Measurements from ENCODE around the gene TM2D3. TPM values are rescaled to one million over a fixed set of nuclear protein-coding genes. Genes with fewer than 3 reads are reported as not detected.

TM2D3 gene
- total and polyA plus RNA-seq, 8 donors, result 20.4 to 128 (median 46.2) TPM

GRCh38 chr15:101623367-101624304, 28.5 kb downstream of the TM2D3 start:
- no peak for TF ChIP-seq POLR2AphosphoS5 (IDR thresholded peaks at IDR 0.05)
- TF ChIP-seq EP300 (IDR thresholded peaks at IDR 0.05), result no peak
- no peak for TF ChIP-seq POLR2A (IDR thresholded peaks at IDR 0.05)
- no peak for TF ChIP-seq CTCF (IDR thresholded peaks at IDR 0.05)
- Histone ChIP-seq H3K9me3 (no peaks in the 10 kb centered on the region), H3K4me3 (no peak overlapping the region), H3K27ac (no peak overlapping the region), H3K27me3 (no peaks in the 10 kb centered on the region), H3K36me3 (peaks cover 0 to 38% (median 15%) of the 10 kb centered on the region in 4 donors), H3K4me1 (no peaks in the 10 kb centered on the region)
- no peak for DNase-seq
- 94 to 99% (median 96%) methylated on average over 6 of the region's 6 CpGs for WGBS, 5 donors
- intact Hi-C loops (cut with DNase I; ENCODE audit: low total_unique reads), result no loop called here

- 72 to 98% (median 87%) methylated on average over 3 of the region's 3 CpGs for WGBS, 5 donors
- intact Hi-C loops (cut with DNase I; ENCODE audit: low total_unique reads), result no loop called here
Observed at GRCh38 chr15:101621961-101622360, 30.2 kb downstream of the TM2D3 start.

GRCh38 chr15:101620671-101621070, 31.5 kb downstream of the TM2D3 start:
- Histone ChIP-seq H3K27ac (no peak overlapping the region), H3K4me1 (peaks cover 9 to 14% (median 11%) of the 10 kb centered on the region in 4 donors), H3K9me3 (no peaks in the 10 kb centered on the region), H3K36me3 (peaks cover 0 to 38% (median 13%) of the 10 kb centered on the region in 4 donors), H3K27me3 (no peaks in the 10 kb centered on the region), H3K4me3 (no peak overlapping the region)
- TF ChIP-seq EP300 (IDR thresholded peaks at IDR 0.05) (no peak), POLR2A (IDR thresholded peaks at IDR 0.05) (no peak), CTCF (IDR thresholded peaks at IDR 0.05) (no peak), POLR2AphosphoS5 (IDR thresholded peaks at IDR 0.05) (no peak)
- no peak for DNase-seq
- intact Hi-C loops (cut with DNase I; ENCODE audit: low total_unique reads), result no loop called here
- 86 to 92% (median 89%) methylated on average over 10 of the region's 10 CpGs for WGBS, 5 donors

More at GRCh38 chr15:101621961-101622360, 30.2 kb downstream of the TM2D3 start:
- H3K36me3 ChIP-seq, result peaks cover 0 to 38% (median 15%) of the 10 kb centered on the region in 4 donors
- no peaks in the 10 kb centered on the region for H3K9me3 ChIP-seq
- H3K27me3 ChIP-seq, result no peaks in the 10 kb centered on the region
- no peak overlapping the region for H3K27ac ChIP-seq
- TF ChIP-seq POLR2A (IDR thresholded peaks at IDR 0.05) (no peak), EP300 (IDR thresholded peaks at IDR 0.05) (no peak), POLR2AphosphoS5 (IDR thresholded peaks at IDR 0.05) (no peak), CTCF (IDR thresholded peaks at IDR 0.05) (no peak)
- no peak overlapping the region for H3K4me3 ChIP-seq
- H3K4me1 ChIP-seq, result peaks cover 0 to under 1% (median 0%) of the 10 kb centered on the region in 4 donors
- DNase-seq, result no peak

DNA sequence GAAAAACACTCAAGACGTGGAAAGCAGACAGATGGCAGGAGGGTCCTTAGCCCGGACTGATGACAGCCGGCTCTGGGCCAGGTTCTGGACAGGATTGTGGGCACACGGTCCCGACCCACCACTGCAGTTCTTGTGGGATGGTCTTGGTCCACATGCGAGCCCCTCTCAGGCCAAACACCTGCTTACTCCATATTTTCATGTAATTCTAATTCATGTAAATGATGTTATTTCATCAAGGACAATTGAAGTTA, 32.6 kb downstream of the TM2D3 start:
- TF ChIP-seq POLR2A (IDR thresholded peaks at IDR 0.05) (no peak), CTCF (IDR thresholded peaks at IDR 0.05) (no peak), EP300 (IDR thresholded peaks at IDR 0.05) (no peak), POLR2AphosphoS5 (IDR thresholded peaks at IDR 0.05) (no peak)

More for the DNA sequence above, 32.6 kb downstream of the TM2D3 start:
- Histone ChIP-seq H3K27me3 (no peaks in the 10 kb centered on the region), H3K9me3 (no peaks in the 10 kb centered on the region), H3K27ac (no peak overlapping the region), H3K4me1 (peaks cover 11 to 21% (median 16%) of the 10 kb centered on the region in 4 donors), H3K36me3 (peaks cover 0 to 34% (median 11%) of the 10 kb centered on the region in 4 donors), H3K4me3 (no peak overlapping the region)
- intact Hi-C loops (cut with DNase I; ENCODE audit: low total_unique reads), result no loop called here
- WGBS, 5 donors, result 92 to 96% (median 93%) methylated on average over 6 of the region's 6 CpGs
- DNase-seq, result no peak
